Epidermal melanocyte (primary cell): ENCODE measurements around the gene ZFYVE28.

Experiments used
- DNase-seq: peaks from one replicate; pipeline ENCODE4 v3.0.0; 2011; ENCODE audit warnings: low spot score; ENCODE audit not compliant: insufficient read length

ZFYVE28 gene

DNA sequence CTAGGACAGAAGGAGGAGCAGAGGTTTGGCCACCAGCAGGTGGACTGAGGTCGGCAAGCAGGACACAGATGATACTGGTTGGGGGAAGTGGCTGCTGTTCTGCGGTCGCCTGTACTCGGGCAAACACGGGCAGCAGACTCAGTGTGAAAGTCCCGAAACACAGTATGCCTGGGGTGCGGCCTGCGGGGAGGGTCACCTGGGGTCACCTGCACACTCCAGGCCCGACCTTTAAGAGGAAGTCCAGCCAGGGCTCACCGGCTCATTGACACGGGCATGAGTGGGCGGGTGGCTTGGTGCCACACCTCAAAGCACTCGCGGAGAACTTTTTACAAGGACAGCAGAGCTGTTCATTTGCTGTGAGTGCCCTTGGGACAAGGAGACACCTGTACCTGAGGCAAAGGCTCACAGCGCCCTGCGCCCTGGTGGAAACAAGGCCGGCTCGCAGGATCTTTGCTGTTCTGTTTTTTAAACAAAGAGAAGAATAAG is 85.0 kb downstream of the ZFYVE28 start:
- no peak for DNase-seq

GRCh38 chr4:2332976-2333319 is 85.5 kb downstream of the ZFYVE28 start:
- DNase-seq = no peak

- no peak for DNase-seq
These were observed 86.1 kb downstream of the ZFYVE28 start for GRCh38 chr4:2332201-2332975.

GRCh38 chr4:2331519-2332200 is 86.8 kb downstream of the ZFYVE28 start:
- no peak for DNase-seq

DNA sequence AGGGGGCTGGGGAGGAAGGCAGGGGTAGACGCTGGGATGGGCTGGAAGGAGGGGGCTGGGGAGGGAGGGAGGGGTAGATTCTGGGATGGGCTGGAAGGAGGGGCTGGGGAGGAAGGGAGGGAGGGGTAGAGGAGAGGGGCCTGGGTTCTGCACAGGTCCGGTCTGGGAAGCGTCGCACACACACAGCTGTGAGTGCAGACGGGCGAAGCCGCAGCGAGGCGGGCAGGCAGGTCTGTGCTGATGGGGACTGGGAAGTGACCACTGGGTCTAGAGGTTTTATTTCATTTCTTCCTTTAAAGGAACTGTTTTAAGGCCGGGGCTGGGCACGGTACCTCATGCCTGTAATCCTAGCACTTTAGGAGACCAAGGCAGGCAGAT is 87.4 kb downstream of the ZFYVE28 start:
- no peak for DNase-seq

- DNase-seq = peak; percentile 64
These were observed 88.1 kb downstream of the ZFYVE28 start for GRCh38 chr4:2330091-2331042.

DNA sequence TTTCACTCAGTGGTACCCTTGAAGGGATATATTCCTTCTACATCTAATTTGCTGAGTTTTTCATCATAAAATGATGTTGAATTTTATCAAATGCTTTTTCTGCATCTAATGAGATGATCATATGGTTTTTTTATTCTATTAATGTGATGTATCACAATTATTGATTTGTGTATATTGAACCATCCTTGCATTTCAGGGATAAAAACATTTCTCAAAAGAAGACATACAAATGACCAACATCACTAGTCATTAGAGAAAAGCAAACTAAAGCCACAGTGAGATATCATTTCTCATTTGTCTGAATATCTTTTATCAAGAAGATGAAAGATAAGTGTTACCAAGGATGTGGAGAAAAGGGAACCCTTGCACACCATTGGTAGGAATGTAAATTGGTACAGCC is 90.9 kb downstream of the ZFYVE28 start:
- DNase-seq = no peak

DNA sequence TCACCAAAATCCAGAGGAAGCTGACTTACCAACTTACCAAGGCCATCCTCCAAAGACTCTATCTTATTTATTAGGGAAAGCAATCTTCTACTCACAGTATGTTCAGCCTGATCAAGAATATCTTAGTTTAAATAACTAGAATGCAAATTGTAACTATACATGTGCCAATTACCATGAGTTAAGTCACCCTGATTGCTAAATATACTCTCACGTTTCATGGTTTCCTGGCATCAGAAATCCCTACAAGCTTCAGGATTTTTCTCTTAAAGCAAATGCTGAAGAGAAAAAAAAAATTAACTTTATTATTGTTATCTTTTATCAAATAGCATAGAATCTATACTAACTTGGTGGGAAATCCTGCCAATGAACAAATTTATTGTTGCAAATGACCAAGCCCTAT is 93.6 kb downstream of the ZFYVE28 start:
- no peak for DNase-seq

- DNase-seq = no peak
These were observed 95.6 kb downstream of the ZFYVE28 start for GRCh38 chr4:2322841-2323240.

GRCh38 chr4:2322227-2322626 is 96.2 kb downstream of the ZFYVE28 start:
- DNase-seq = no peak

DNA sequence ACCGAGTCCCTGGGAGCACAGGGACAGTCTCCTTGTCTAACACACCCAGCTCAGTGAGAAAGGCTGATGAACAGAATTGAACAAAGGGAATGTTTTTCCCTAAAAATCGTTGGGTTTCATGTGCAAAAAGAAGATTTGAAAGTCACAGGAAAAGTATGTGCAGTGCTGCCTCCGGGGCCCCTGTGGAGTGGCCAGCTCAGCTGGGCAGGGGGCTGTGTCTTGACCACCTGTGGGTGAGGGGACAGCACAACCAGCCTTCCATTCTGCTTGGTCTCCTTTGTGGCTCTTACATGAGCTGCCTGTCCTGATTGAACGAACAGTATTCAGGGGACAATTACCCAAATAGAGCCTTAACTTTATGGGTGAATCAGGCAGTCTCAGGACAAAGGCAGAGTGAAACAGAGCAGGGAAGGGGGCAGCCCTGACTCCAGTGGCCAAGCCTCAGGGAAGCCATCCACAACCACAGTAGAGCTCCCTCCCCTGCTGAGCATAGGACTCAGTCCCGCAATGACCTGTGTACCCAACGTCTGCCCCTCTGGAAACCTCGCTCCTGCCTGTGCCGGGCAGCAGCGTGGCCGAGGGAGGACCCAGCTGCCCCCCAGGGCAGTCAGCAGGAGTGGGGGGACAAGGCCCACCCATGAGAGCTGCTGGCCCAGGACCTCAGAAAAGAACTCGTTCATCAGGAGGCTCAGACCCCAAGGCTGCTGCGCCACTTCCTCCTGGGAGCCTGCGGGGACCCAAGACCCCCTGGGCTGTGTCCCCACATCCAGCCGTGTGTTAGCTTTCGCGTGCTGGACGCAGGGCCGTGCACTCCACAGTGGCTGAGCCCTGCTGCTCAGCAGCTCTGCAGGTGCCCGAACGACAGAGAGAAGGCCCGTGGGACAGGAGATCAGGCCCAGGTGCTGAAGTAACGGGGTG is 96.9 kb downstream of the ZFYVE28 start:
- no peak for DNase-seq

GRCh38 chr4:2320746-2321145 is 97.7 kb downstream of the ZFYVE28 start:
- no peak for DNase-seq

- no peak for DNase-seq
These were observed 98.3 kb downstream of the ZFYVE28 start for GRCh38 chr4:2320152-2320551.

GRCh38 chr4:2318885-2319284 is 99.6 kb downstream of the ZFYVE28 start:
- no peak for DNase-seq

- DNase-seq = no peak
These were observed 100.0 kb downstream of the ZFYVE28 start for GRCh38 chr4:2318476-2318875.

GRCh38 chr4:2313366-2313765 is 105.1 kb downstream of the ZFYVE28 start:
- no peak for DNase-seq

- DNase-seq = no peak
These were observed 111.6 kb downstream of the ZFYVE28 start for GRCh38 chr4:2306773-2307410.

DNA sequence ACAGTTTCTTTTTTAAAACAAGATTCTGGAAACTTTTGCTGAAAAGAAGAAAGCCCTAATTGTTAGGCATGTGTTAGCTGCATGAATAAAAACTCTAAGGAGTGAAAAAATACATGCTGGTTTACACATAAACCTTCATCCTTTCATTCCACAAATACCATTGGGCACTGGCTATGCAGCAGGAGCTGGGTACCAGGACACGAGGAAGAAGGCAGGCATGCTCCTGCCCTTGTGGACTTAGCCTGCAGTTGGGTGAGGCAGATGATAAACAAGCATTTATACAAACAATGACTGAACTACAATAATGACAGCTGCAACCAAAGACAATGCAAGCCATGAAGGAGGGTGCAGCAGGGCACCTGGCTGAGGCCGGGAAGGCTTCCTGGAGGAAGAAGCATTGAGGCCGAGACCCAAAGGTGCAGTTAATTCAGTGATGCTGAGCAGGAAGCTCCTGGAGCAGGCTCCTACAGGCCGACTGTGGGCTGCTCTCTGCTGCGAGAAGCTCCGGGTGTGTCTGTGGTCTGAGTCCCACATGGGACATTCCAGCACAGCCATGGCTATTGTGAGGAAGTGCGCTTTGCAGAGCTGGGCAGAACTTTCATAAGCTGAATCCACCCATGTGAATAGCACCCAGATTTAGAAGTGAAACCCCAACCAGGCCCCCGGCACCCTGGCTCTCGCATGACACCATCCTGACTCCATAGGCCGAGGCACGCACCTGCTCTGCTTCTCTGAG is 112.5 kb downstream of the ZFYVE28 start:
- no peak for DNase-seq

- no peak for DNase-seq
These were observed 113.4 kb downstream of the ZFYVE28 start for GRCh38 chr4:2304877-2305561.
